OCI-LY7 (cell line): ENCODE results near the gene SLC12A9.
"Not testable (repeated sequence)": the region's sequence is repeated elsewhere in the genome, so short reads cannot be mapped to it uniquely, and the experiment has no call there.

Experiments
- EZH2phosphoT487 ChIP-seq: fragments of 200-600 bp; sonication (generic); IDR thresholded peaks from 2 replicates; pipeline ENCODE4 v1.6.1; 2018; ENCODE audit warnings: low read depth, borderline replicate concordance, mild to moderate bottlenecking, mixed run types, antibody characterized with exemption, low read length, moderate library complexity, mixed read lengths
- TF ChIP-seq, protein P1 (sequence below): fragments of 200-600 bp; sonication (generic); conservative IDR thresholded peaks from 2 replicates; pipeline ENCODE4 v1.5.1; 2014; ENCODE audit warnings: mild to moderate bottlenecking, antibody characterized with exemption, low read length, moderate library complexity, mixed read lengths

DNA sequence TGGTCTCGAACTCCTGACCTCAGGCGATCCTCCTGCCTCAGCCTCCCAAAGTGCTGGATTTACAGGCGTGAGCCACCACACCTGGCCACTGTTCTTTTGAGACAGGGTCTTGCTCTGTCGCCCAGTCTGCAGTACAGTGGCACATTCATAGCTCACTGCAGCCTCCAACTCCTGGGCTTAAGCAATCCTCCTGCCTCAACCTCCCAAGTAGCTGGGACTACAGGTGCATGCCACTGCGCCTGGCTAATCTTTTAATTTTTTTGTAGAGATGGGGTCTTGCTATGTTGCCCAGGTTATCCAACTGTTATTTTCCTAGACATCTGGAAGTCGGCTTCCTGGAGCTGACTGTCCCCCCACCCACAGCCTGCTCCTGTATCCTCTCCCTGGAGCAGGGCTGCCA is 45.6 kb upstream of the SLC12A9 start:
- TF ChIP-seq, protein P1, sequence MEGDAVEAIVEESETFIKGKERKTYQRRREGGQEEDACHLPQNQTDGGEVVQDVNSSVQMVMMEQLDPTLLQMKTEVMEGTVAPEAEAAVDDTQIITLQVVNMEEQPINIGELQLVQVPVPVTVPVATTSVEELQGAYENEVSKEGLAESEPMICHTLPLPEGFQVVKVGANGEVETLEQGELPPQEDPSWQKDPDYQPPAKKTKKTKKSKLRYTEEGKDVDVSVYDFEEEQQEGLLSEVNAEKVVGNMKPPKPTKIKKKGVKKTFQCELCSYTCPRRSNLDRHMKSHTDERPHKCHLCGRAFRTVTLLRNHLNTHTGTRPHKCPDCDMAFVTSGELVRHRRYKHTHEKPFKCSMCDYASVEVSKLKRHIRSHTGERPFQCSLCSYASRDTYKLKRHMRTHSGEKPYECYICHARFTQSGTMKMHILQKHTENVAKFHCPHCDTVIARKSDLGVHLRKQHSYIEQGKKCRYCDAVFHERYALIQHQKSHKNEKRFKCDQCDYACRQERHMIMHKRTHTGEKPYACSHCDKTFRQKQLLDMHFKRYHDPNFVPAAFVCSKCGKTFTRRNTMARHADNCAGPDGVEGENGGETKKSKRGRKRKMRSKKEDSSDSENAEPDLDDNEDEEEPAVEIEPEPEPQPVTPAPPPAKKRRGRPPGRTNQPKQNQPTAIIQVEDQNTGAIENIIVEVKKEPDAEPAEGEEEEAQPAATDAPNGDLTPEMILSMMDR, result not testable (repeated sequence)
- TF ChIP-seq EZH2phosphoT487, result not testable (repeated sequence)
